Kidney epithelial cell (primary cell): ENCODE measurements around the gene RNF180. TPM values are rescaled to one million over a fixed set of nuclear protein-coding genes. Genes with fewer than 3 reads are reported as not detected.

Source experiments
- DNase-seq: peaks from one replicate; pipeline ENCODE4 v3.0.0-alpha.2; 2010; ENCODE audit warnings: low read depth
- H3K27me3 ChIP-seq: 2 replicates; pipeline ENCODE4 v1.6.0; 2011; ENCODE audit warnings: low read length; ENCODE audit not compliant: control insufficient read depth, insufficient read depth
- H3K36me3 ChIP-seq: 2 replicates; pipeline ENCODE4 v1.5.1; 2011; ENCODE audit warnings: low read length; ENCODE audit not compliant: control insufficient read depth, insufficient read depth
- H3K4me3 ChIP-seq: 2 replicates; pipeline ENCODE4 v1.5.1; 2011; ENCODE audit warnings: low read depth, mild to moderate bottlenecking, control low read depth, low read length
- total RNA-seq: library from RNA; depleted of rRNA; stranded (reverse); fragments of >200 nt; gene quantifications from 2 replicates; pipeline ENCODE4 v1.2.3, GENCODE V29; 2015
- TF ChIP-seq, protein P1 (sequence below): IDR thresholded peaks from 2 replicates; pipeline ENCODE4 v1.5.1; 2011; ENCODE audit warnings: mild to moderate bottlenecking, moderate library complexity, low read length, control low read depth, inconsistent platforms; ENCODE audit not compliant: insufficient read depth, poor library complexity, severe bottlenecking

Gene RNF180
- total RNA-seq, 1 donor from 2014 or later, result 16.3 TPM

DNA sequence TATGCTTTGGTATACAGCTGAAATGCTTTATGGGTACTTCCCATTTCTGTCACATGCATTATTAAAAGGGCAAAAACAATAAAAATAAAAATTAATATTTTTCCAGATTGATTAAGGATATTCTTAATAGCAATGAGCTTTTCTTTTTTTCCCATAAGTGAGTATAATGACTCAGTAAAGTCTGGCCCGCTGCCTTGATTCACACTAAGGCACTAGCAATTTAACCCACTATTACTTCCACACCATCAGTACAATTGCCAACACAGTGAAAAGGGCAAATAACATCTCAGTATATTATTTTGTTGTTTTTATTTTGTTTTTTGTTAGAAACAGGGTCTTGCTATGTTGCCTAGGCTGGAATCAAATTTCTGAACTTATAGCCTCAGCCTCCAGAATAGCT, 150.1 kb downstream of the RNF180 start:
- no peak overlapping the region for H3K4me3 ChIP-seq
- H3K27me3 ChIP-seq, result no peaks in the 10 kb centered on the region
- TF ChIP-seq, protein P1, sequence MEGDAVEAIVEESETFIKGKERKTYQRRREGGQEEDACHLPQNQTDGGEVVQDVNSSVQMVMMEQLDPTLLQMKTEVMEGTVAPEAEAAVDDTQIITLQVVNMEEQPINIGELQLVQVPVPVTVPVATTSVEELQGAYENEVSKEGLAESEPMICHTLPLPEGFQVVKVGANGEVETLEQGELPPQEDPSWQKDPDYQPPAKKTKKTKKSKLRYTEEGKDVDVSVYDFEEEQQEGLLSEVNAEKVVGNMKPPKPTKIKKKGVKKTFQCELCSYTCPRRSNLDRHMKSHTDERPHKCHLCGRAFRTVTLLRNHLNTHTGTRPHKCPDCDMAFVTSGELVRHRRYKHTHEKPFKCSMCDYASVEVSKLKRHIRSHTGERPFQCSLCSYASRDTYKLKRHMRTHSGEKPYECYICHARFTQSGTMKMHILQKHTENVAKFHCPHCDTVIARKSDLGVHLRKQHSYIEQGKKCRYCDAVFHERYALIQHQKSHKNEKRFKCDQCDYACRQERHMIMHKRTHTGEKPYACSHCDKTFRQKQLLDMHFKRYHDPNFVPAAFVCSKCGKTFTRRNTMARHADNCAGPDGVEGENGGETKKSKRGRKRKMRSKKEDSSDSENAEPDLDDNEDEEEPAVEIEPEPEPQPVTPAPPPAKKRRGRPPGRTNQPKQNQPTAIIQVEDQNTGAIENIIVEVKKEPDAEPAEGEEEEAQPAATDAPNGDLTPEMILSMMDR, result no peak
- no peaks in the 10 kb centered on the region for H3K36me3 ChIP-seq
- DNase-seq, result no peak

GRCh38 chr5:64318175-64318574, 152.5 kb downstream of the RNF180 start:
- TF ChIP-seq, protein P1, result no peak
- Histone ChIP-seq H3K27me3 (no peaks in the 10 kb centered on the region), H3K36me3 (no peaks in the 10 kb centered on the region), H3K4me3 (no peak overlapping the region)
- no peak for DNase-seq

DNA sequence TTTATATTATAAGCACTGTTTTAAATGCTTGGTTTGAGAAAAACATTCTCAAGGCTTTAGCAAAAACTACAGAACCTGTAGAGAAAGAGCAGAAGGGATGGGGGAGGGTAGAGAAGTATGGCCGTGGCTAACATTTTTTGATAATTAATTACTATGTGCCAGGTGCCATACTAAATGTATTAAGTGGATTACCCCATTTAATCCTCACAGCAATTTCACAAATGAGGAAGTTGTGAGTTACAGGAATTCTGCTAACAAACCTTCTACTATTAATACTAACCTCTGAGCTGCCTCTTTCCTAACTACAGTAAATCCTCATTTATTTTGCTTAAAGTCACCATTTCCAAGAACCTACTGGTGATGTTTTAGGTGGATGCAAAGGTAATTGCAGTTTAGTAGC, 157.9 kb downstream of the RNF180 start:
- Histone ChIP-seq H3K4me3 (no peak overlapping the region), H3K36me3 (no peaks in the 10 kb centered on the region), H3K27me3 (no peaks in the 10 kb centered on the region)
- TF ChIP-seq, protein P1, result no peak
- DNase-seq, result no peak

DNA sequence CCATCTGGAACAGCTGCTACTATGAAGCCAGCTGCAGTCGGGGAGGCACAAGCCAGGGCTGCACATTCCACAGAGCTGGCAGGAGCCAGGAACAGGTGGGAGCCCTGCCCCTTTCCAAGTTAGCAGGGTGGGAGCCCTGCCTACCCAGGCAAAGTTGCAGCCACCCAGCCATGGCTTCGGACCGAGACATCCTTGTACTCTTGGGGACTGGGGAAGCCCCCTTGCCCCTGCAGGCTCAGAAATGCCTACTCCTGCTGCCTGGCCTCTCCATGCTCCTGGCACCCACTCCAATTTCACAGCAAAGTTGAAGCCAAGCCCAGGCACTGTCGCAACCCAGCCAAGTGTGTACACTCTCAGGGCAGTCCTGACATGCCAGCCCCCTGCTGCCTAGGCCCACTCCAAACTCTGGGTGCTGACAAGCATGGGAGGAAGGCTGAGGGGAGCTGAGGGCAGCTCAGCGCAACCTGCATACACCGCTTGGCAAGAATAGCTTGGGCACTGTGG, 165.1 kb downstream of the RNF180 start:
- H3K4me3 ChIP-seq, result no peak overlapping the region
- DNase-seq, result no peak
- H3K27me3 ChIP-seq, result no peaks in the 10 kb centered on the region
- TF ChIP-seq, protein P1, result no peak
- H3K36me3 ChIP-seq, result no peaks in the 10 kb centered on the region

GRCh38 chr5:64331597-64332277, 166.1 kb downstream of the RNF180 start:
- TF ChIP-seq, protein P1, result no peak
- DNase-seq, result no peak
- H3K4me3 ChIP-seq, result no peak overlapping the region
- no peaks in the 10 kb centered on the region for H3K27me3 ChIP-seq
- H3K36me3 ChIP-seq, result no peaks in the 10 kb centered on the region

DNA sequence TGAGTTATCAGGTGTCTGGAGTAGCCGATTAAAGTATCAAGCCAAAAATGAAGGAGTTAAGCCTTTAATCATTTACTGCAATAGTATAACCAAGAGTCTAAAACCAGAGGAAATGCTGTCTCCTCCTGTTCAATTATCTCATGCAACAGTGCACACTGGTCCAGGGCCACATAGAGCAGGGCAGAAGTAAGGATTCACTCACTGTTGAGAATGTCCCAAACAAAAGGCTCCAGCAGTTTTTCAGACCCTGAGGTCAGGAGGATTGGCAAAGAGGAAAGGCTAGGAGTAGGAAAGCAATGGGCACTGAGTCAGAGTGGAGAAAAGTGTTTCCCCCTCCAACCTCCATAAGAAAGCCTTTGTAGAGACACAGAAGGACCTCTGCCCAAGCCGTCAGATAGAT, 168.2 kb downstream of the RNF180 start:
- no peak overlapping the region for H3K4me3 ChIP-seq
- H3K27me3 ChIP-seq, result no peaks in the 10 kb centered on the region
- DNase-seq, result peak; percentile 19
- TF ChIP-seq, protein P1, result no peak
- no peaks in the 10 kb centered on the region for H3K36me3 ChIP-seq
